Rectal smooth muscle tissue (tissue), 1 donor: ENCODE results near the gene VTN.
A peak's percentile ranks its signal among the peaks of the same experiment; 100 is the strongest.

Source experiments
- H3K27ac ChIP-seq: one replicate; pipeline ENCODE4 v1.7.0; 2013; ENCODE audit warnings: low read depth, low read length, inconsistent platforms
- H3K27me3 ChIP-seq: one replicate; pipeline ENCODE4 v1.7.0; 2013; ENCODE audit warnings: low read length; ENCODE audit not compliant: control insufficient read depth, insufficient read depth
- H3K36me3 ChIP-seq: one replicate; pipeline ENCODE4 v1.7.0; 2013; ENCODE audit warnings: low read length; ENCODE audit not compliant: control insufficient read depth, insufficient read depth
- H3K4me1 ChIP-seq: one replicate; pipeline ENCODE4 v1.7.0; 2013; ENCODE audit warnings: low read length; ENCODE audit not compliant: control insufficient read depth, insufficient read depth
- H3K4me3 ChIP-seq: one replicate; pipeline ENCODE4 v1.7.0; 2013; ENCODE audit warnings: low read length
- H3K9ac ChIP-seq: one replicate; pipeline ENCODE4 v1.7.0; 2013; ENCODE audit warnings: low read length

Gene VTN

GRCh38 chr17:28334171-28334570, 35.9 kb downstream of the VTN start:
- peaks cover 17% of the 10 kb centered on the region for H3K36me3 ChIP-seq
- H3K27me3 ChIP-seq, result no peaks in the 10 kb centered on the region
- peaks cover 8% of the 10 kb centered on the region for H3K4me1 ChIP-seq
- H3K27ac ChIP-seq, result no peak overlapping the region
- H3K9ac ChIP-seq, result no peak overlapping the region
- peak overlapping the region; percentile 96 for H3K4me3 ChIP-seq

- H3K4me3 ChIP-seq, result no peak overlapping the region
- H3K27ac ChIP-seq, result no peak overlapping the region
- no peak overlapping the region for H3K9ac ChIP-seq
Observed at GRCh38 chr17:28333083-28333746, 36.9 kb downstream of the VTN start.

GRCh38 chr17:28331891-28332420, 38.2 kb downstream of the VTN start:
- no peak overlapping the region for H3K4me3 ChIP-seq
- H3K27me3 ChIP-seq, result no peaks in the 10 kb centered on the region
- H3K27ac ChIP-seq, result no peak overlapping the region
- H3K4me1 ChIP-seq, result peaks cover 8% of the 10 kb centered on the region
- H3K36me3 ChIP-seq, result peaks cover 24% of the 10 kb centered on the region
- no peak overlapping the region for H3K9ac ChIP-seq

More at GRCh38 chr17:28333083-28333746, 36.9 kb downstream of the VTN start:
- H3K4me1 ChIP-seq, result peaks cover 8% of the 10 kb centered on the region
- H3K27me3 ChIP-seq, result no peaks in the 10 kb centered on the region
- peaks cover 19% of the 10 kb centered on the region for H3K36me3 ChIP-seq

- peaks cover 24% of the 10 kb centered on the region for H3K36me3 ChIP-seq
- H3K27me3 ChIP-seq, result no peaks in the 10 kb centered on the region
- H3K4me3 ChIP-seq, result no peak overlapping the region
- no peak overlapping the region for H3K27ac ChIP-seq
- H3K9ac ChIP-seq, result no peak overlapping the region
- H3K4me1 ChIP-seq, result peaks cover 5% of the 10 kb centered on the region
Observed at GRCh38 chr17:28330671-28331070, 39.4 kb downstream of the VTN start.

GRCh38 chr17:28328325-28328724, 41.8 kb downstream of the VTN start:
- H3K9ac ChIP-seq, result no peak overlapping the region
- no peak overlapping the region for H3K4me3 ChIP-seq
- H3K36me3 ChIP-seq, result peaks cover 24% of the 10 kb centered on the region
- no peaks in the 10 kb centered on the region for H3K4me1 ChIP-seq
- no peaks in the 10 kb centered on the region for H3K27me3 ChIP-seq
- no peak overlapping the region for H3K27ac ChIP-seq

GRCh38 chr17:28327709-28328108, 42.4 kb downstream of the VTN start:
- Histone ChIP-seq H3K4me1 (no peaks in the 10 kb centered on the region), H3K27me3 (no peaks in the 10 kb centered on the region), H3K9ac (no peak overlapping the region), H3K27ac (no peak overlapping the region), H3K36me3 (peaks cover 24% of the 10 kb centered on the region), H3K4me3 (no peak overlapping the region)

DNA sequence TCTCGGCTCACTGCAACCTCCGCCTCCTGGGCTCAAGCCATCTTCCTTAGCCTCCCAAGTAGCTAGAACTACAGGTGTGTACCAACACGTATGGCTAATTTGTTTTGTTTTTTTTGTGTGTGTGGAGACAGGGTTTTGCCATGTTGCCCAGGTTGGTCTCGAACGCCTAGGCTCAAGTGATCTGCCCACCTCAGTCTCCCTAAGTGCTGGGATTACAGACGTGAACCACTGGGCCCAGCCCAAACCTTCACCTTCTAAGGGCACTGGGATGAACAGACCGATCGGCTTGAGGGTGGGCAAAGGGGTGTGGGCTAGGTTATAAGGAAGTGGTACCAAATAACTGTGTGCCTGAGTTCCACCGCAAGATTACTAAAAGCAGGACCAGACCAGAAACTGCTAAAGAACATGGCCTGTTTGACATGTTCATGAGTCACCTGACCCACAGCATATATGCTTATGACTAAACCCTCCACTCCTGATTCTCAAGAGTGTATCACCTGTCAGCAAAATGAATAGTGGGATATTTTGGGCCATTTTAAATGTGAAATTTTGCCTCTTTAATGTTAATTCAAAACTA, 43.0 kb downstream of the VTN start:
- H3K27ac ChIP-seq, result no peak overlapping the region
- H3K36me3 ChIP-seq, result peaks cover 23% of the 10 kb centered on the region
- H3K4me1 ChIP-seq, result no peaks in the 10 kb centered on the region
- H3K4me3 ChIP-seq, result no peak overlapping the region
- H3K9ac ChIP-seq, result no peak overlapping the region
- no peaks in the 10 kb centered on the region for H3K27me3 ChIP-seq

DNA sequence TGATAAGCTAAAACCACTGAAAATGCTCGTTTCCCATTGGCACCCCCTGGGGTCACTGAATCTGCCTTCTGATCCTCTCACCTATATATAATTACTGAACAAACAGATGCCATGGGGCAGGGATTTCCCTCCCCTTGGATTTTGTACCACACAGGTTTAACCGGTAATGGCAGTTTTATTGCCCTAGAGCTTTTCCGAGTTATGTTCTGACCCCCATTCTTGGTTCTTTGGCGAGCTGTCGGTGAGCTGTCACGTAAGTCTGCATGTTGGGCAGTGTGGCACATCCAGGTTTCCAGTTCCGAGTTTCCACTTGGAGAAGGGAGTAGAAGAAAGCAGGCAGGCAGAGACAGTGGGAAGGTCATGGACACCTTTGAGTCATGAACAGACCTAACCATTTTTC, 44.0 kb downstream of the VTN start:
- Histone ChIP-seq H3K36me3 (peaks cover 16% of the 10 kb centered on the region), H3K4me1 (no peaks in the 10 kb centered on the region), H3K27me3 (no peaks in the 10 kb centered on the region), H3K27ac (no peak overlapping the region), H3K4me3 (no peak overlapping the region), H3K9ac (no peak overlapping the region)

DNA sequence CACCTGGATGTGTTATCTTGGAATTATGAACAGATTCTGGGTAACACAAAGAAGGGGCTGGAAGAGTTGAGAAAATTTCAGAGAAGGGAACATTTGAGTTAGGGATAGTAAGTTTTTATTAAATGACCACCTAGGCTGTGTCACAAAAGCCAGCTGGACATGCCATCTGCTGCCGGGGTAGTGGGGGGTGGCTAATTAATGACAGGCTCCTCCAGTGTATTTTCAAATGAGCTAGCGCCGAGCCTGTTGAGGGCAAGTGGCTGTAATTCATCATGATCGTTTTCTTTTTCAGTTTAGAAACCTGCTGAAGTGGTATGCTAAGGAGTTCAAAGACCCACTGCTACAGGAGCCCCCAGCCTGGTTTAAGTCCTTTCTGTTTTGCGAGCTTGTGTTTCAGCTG, 44.9 kb downstream of the VTN start:
- H3K4me3 ChIP-seq, result no peak overlapping the region
- H3K9ac ChIP-seq, result no peak overlapping the region
- no peaks in the 10 kb centered on the region for H3K27me3 ChIP-seq
- no peaks in the 10 kb centered on the region for H3K4me1 ChIP-seq
- H3K27ac ChIP-seq, result no peak overlapping the region
- H3K36me3 ChIP-seq, result peaks cover 12% of the 10 kb centered on the region

GRCh38 chr17:28324781-28325180, 45.3 kb downstream of the VTN start:
- no peak overlapping the region for H3K9ac ChIP-seq
- no peaks in the 10 kb centered on the region for H3K27me3 ChIP-seq
- no peak overlapping the region for H3K4me3 ChIP-seq
- H3K27ac ChIP-seq, result no peak overlapping the region
- H3K36me3 ChIP-seq, result peaks cover 12% of the 10 kb centered on the region
- no peaks in the 10 kb centered on the region for H3K4me1 ChIP-seq

DNA sequence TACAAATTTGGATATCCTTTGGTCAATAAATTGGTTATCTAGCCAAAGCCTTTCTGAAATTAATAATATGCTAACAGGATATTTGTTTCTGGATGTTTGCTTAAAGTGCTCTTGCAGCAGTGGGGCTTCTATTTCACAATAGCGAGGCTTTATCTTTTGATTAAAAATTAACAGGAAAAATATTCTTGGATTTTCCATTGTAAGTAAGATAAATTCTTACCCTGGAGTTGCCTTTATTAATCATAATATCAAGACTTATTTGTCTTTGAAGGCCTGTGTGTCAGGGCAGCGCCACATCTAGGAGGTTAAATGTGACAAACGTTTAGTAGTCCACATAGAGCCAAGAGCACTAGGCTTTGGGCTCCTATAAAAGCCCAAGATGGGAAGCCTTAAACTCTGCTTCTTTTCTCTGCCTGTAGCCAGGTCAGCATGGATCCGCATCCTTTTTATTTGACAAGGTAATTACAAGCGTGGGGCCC, 45.8 kb downstream of the VTN start:
- H3K9ac ChIP-seq, result no peak overlapping the region
- peaks cover 2% of the 10 kb centered on the region for H3K4me1 ChIP-seq
- no peaks in the 10 kb centered on the region for H3K27me3 ChIP-seq
- no peak overlapping the region for H3K27ac ChIP-seq
- no peak overlapping the region for H3K4me3 ChIP-seq
- peaks cover 10% of the 10 kb centered on the region for H3K36me3 ChIP-seq

GRCh38 chr17:28320215-28321061, 49.7 kb downstream of the VTN start:
- no peak overlapping the region for H3K9ac ChIP-seq
- peaks cover 4% of the 10 kb centered on the region for H3K4me1 ChIP-seq
- H3K27me3 ChIP-seq, result no peaks in the 10 kb centered on the region
- no peak overlapping the region for H3K27ac ChIP-seq
- no peak overlapping the region for H3K4me3 ChIP-seq
- H3K36me3 ChIP-seq, result no peaks in the 10 kb centered on the region
